ENCODE measurements around the gene ANKRD55. TPM values are rescaled to one million over a fixed set of nuclear protein-coding genes. Genes with fewer than 3 reads are reported as not detected.

ANKRD55 gene
- total RNA-seq, 1 donor from 2014 or later = not detected

- H3F3A ChIP-seq (ENCODE audit: low read depth) = no peaks in the 10 kb centered on the region
- TF ChIP-seq CTCF (IDR thresholded peaks at IDR 0.05) (no peak), EZH2 (IDR thresholded peaks at IDR 0.05) (no peak), EZH2phosphoT487 (IDR thresholded peaks at IDR 0.05) (no peak)
- peaks cover 4% of the 10 kb centered on the region for H3K4me1 Mint-ChIP-seq
These were observed 34.7 kb upstream of the ANKRD55 start for GRCh38 chr5:56267856-56268255.

GRCh38 chr5:56264417-56265025 lies 31.4 kb upstream of the ANKRD55 start:
- Histone ChIP-seq H3F3A (ENCODE audit: low read depth) (no peaks in the 10 kb centered on the region), H3K79me2 (ENCODE audit: low read depth) (no peaks in the 10 kb centered on the region), H3K9ac (no peak overlapping the region), H3K27me3 (no peaks in the 10 kb centered on the region), H2AFZ (replicated peaks) (no peak overlapping the region), H3K9me3 (ENCODE audit: low read depth) (no peaks in the 10 kb centered on the region), H3K4me3 (no peak overlapping the region), H4K20me1 (ENCODE audit: low read depth) (no peaks in the 10 kb centered on the region), H3K4me2 (no peak overlapping the region), H3K27ac (no peak overlapping the region), H3K36me3 (no peaks in the 10 kb centered on the region), H3K4me1 (no peaks in the 10 kb centered on the region)
- Mint-ChIP-seq H3K4me1 (peaks cover 2% of the 10 kb centered on the region), H3K4me3 (no peak overlapping the region), H3K27me3 (ENCODE audit: insufficient read depth, low read depth) (peaks cover 2% of the 10 kb centered on the region), H3K27ac (no peak overlapping the region), H3K9me3 (no peaks in the 10 kb centered on the region), H3K36me3 (no peaks in the 10 kb centered on the region)
- no peak for TF ChIP-seq EZH2 (IDR thresholded peaks at IDR 0.05)
- TF ChIP-seq CTCF (IDR thresholded peaks at IDR 0.05) = peak; percentile 70
- DNase-seq (ENCODE audit: low spot score) = peak; percentile 77

More at GRCh38 chr5:56267856-56268255, 34.7 kb upstream of the ANKRD55 start:
- Histone ChIP-seq H3K4me2 (no peak overlapping the region), H3K36me3 (no peaks in the 10 kb centered on the region), H3K27me3 (no peaks in the 10 kb centered on the region), H3K4me1 (no peaks in the 10 kb centered on the region), H3K79me2 (ENCODE audit: low read depth) (no peaks in the 10 kb centered on the region), H2AFZ (replicated peaks) (no peak overlapping the region), H3K9ac (no peak overlapping the region), H4K20me1 (ENCODE audit: low read depth) (no peaks in the 10 kb centered on the region), H3K4me3 (no peak overlapping the region), H3K27ac (no peak overlapping the region), H3K9me3 (ENCODE audit: low read depth) (no peaks in the 10 kb centered on the region)
- H3K4me3 Mint-ChIP-seq = no peak overlapping the region
- H3K9me3 Mint-ChIP-seq = no peaks in the 10 kb centered on the region
- H3K27ac Mint-ChIP-seq = no peak overlapping the region
- no peak for DNase-seq (ENCODE audit: low spot score)
- H3K27me3 Mint-ChIP-seq (ENCODE audit: insufficient read depth, low read depth) = peaks cover 2% of the 10 kb centered on the region
- no peaks in the 10 kb centered on the region for H3K36me3 Mint-ChIP-seq

- Mint-ChIP-seq H3K36me3 (no peaks in the 10 kb centered on the region), H3K4me1 (no peaks in the 10 kb centered on the region)
These were observed 29.1 kb upstream of the ANKRD55 start for GRCh38 chr5:56262279-56262678.

More at GRCh38 chr5:56262279-56262678, 29.1 kb upstream of the ANKRD55 start:
- H3K4me2 ChIP-seq = no peak overlapping the region
- Mint-ChIP-seq H3K4me3 (no peak overlapping the region), H3K27me3 (ENCODE audit: insufficient read depth, low read depth) (peaks cover under 1% of the 10 kb centered on the region), H3K9me3 (peaks cover 5% of the 10 kb centered on the region), H3K27ac (no peak overlapping the region)
- no peaks in the 10 kb centered on the region for H3K36me3 ChIP-seq
- TF ChIP-seq EZH2phosphoT487 (IDR thresholded peaks at IDR 0.05) = no peak
- no peak for TF ChIP-seq CTCF (IDR thresholded peaks at IDR 0.05)
- no peak for TF ChIP-seq EZH2 (IDR thresholded peaks at IDR 0.05)
- H3K9ac ChIP-seq = no peak overlapping the region
- H2AFZ ChIP-seq (replicated peaks) = no peak overlapping the region
- H3K4me1 ChIP-seq = no peaks in the 10 kb centered on the region
- H3K27me3 ChIP-seq = no peaks in the 10 kb centered on the region
- no peak for DNase-seq (ENCODE audit: low spot score)
- H3K9me3 ChIP-seq (ENCODE audit: low read depth) = no peaks in the 10 kb centered on the region
- no peaks in the 10 kb centered on the region for H3F3A ChIP-seq (ENCODE audit: low read depth)
- H4K20me1 ChIP-seq (ENCODE audit: low read depth) = no peaks in the 10 kb centered on the region
- H3K79me2 ChIP-seq (ENCODE audit: low read depth) = no peaks in the 10 kb centered on the region
- H3K4me3 ChIP-seq = no peak overlapping the region
- no peak overlapping the region for H3K27ac ChIP-seq

All from neural progenitor cell (in vitro differentiated cells).